AG04450 (cell line): ENCODE results near the gene ZFYVE19. TPM values are rescaled to one million over a fixed set of nuclear protein-coding genes. Genes with fewer than 3 reads are reported as not detected.

Experiments used
- CTCF ChIA-PET: fragments of 300-600, 350-600 bp; formaldehyde crosslinking; extraction: SDS; loops from one replicate; lab custom pipeline; 2022; ENCODE audit warnings: antibody characterized with exemption, inconsistent platforms; lab: Charles Lee
- POLR2A ChIA-PET: fragments of 350-600 bp; formaldehyde crosslinking; extraction: SDS; loops from one replicate; lab custom pipeline; 2021; ENCODE audit warnings: antibody characterized with exemption, inconsistent platforms; lab: Yijun Ruan, JAX
- DNase-seq: peaks from one replicate; pipeline ENCODE4 v3.0.0-alpha.2; 2011; ENCODE audit warnings: low read depth, low spot score
- H3K27ac ChIP-seq: one replicate; pipeline ENCODE4 v1.5.1; 2012; ENCODE audit warnings: low read depth, low read length, control low read depth
- H3K27me3 ChIP-seq: one replicate; pipeline ENCODE4 v1.6.0; 2012; ENCODE audit warnings: low read length; ENCODE audit not compliant: control insufficient read depth, insufficient read depth
- H3K4me3 ChIP-seq: 2 replicates; pipeline ENCODE4 v1.5.1; 2011; ENCODE audit warnings: mild to moderate bottlenecking, low read depth, low read length, control low read depth
- H3K9me3 ChIP-seq: 2 replicates; pipeline ENCODE4 v1.5.1; 2012; ENCODE audit warnings: low read length; ENCODE audit not compliant: control insufficient read depth, insufficient read depth
- polyA plus RNA-seq: library from polyadenylated mRNA; depleted of rRNA; stranded (reverse); fragments of >200 nt; gene quantifications from 2 replicates; pipeline ENCODE4 v1.2.3, GENCODE V29; 2011
- TF ChIP-seq, protein P1 (sequence below): IDR thresholded peaks from 2 replicates; pipeline ENCODE4 v1.5.1; 2011; ENCODE audit warnings: low read depth, low read length, control low read depth, inconsistent platforms

The ZFYVE19 gene
- polyA plus RNA-seq, 1 experiment = 15.6 TPM

DNA sequence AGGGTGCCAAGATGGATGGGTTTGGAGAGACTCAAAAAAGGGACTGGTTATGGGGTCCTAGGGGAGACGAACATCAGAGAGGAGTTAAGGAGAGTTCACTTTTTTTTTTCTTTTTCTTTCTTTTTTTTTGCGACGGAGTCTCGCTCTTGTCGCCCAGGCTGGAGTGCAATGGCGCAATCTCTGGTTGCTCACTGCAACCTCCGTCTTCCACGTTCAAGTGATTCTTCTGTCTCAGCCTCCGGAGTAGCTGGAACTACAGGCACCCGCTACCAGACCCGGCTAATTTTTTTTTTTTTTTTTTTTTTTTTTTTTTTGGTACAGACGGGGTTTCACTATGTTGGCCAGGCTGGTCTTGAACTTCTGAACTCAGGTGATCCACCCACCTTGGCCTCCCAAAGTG, 38.1 kb downstream of the ZFYVE19 start:
- Histone ChIP-seq H3K27me3 (peaks cover 38% of the 10 kb centered on the region), H3K9me3 (no peaks in the 10 kb centered on the region), H3K27ac (no peak overlapping the region), H3K4me3 (peak overlapping the region; percentile 39)
- POLR2A ChIA-PET = no interaction called here
- DNase-seq = no peak
- CTCF ChIA-PET = interaction anchor here (1.5 kb wide), 1 partner anchor 13 kb away, joined by 8 read pairs; no protein-coding TSS in a partner anchor
- TF ChIP-seq, protein P1, sequence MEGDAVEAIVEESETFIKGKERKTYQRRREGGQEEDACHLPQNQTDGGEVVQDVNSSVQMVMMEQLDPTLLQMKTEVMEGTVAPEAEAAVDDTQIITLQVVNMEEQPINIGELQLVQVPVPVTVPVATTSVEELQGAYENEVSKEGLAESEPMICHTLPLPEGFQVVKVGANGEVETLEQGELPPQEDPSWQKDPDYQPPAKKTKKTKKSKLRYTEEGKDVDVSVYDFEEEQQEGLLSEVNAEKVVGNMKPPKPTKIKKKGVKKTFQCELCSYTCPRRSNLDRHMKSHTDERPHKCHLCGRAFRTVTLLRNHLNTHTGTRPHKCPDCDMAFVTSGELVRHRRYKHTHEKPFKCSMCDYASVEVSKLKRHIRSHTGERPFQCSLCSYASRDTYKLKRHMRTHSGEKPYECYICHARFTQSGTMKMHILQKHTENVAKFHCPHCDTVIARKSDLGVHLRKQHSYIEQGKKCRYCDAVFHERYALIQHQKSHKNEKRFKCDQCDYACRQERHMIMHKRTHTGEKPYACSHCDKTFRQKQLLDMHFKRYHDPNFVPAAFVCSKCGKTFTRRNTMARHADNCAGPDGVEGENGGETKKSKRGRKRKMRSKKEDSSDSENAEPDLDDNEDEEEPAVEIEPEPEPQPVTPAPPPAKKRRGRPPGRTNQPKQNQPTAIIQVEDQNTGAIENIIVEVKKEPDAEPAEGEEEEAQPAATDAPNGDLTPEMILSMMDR = no peak

DNA sequence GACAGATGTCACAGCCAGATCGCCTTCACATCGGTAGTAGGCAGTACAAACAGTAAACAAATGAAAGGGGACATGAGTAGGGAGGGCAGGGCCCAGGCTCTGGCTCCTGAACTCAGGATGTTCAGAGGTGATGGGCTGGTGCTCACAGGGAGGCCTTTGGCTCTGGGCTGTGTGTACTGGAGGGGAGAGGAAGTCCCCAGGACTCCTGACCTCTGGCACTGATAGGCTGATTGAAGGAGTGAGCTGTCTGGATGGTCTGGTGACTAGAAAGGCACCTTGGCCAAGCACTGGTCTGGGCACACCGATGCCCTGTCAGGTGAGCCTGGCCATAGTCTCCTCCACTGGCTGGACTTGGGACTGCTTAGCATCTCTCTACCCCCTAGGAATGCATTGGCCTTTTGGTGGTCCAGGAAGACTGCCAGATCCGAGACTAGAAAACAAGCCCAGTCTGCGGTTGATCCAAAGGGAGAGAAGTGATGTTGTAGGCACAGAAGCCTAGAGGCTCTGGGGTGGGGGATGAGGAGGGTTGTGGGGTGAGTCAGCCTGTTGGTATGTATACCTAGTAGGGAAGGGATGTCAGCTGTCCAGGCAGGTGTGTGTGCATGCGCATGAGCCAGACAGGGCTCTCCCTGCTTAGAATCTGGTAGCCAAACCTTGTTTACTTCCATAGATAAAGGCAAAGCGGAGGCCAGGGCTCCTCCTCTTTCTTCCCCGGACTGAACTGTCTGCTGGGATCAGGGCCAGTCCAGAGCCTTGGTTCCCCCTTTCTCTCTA, 38.8 kb downstream of the ZFYVE19 start:
- TF ChIP-seq, protein P1 = no peak
- CTCF ChIA-PET = interaction anchor here (5.4 kb wide), 1 partner anchor 13 kb away, joined by 44 read pairs; no protein-coding TSS in a partner anchor
- Histone ChIP-seq H3K27me3 (peaks cover 43% of the 10 kb centered on the region), H3K4me3 (no peak overlapping the region), H3K27ac (no peak overlapping the region), H3K9me3 (no peaks in the 10 kb centered on the region)
- POLR2A ChIA-PET = no interaction called here
- DNase-seq = no peak

DNA sequence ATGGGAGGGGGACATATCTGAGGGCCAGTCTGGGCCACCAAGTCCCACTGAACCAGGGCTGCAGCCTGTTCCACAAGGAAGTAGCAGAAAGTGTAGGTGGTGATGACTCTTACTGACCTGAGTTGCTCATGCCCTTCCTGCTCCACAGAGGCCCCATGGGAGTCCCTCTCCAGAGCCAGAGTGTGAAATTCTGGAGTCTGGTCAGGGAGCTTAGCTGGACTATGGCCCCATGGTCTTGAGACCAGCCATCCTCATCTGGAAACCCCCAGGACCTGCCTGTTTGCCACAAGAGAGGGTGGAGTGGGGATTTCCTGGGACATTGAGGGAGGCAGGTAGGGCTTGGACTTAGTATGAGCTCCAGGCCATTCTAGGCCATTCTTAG, 39.9 kb downstream of the ZFYVE19 start:
- DNase-seq = no peak
- TF ChIP-seq, protein P1 = no peak
- ChIA-PET POLR2A (no interaction called here), CTCF (interaction anchor here (1.1 to 5.4 kb wide), 2 partner anchors 12 to 45 kb away, joined by 3 to 44 read pairs; no protein-coding TSS in a partner anchor)
- no peaks in the 10 kb centered on the region for H3K9me3 ChIP-seq
- peaks cover 41% of the 10 kb centered on the region for H3K27me3 ChIP-seq
- H3K27ac ChIP-seq = no peak overlapping the region
- H3K4me3 ChIP-seq = no peak overlapping the region

DNA sequence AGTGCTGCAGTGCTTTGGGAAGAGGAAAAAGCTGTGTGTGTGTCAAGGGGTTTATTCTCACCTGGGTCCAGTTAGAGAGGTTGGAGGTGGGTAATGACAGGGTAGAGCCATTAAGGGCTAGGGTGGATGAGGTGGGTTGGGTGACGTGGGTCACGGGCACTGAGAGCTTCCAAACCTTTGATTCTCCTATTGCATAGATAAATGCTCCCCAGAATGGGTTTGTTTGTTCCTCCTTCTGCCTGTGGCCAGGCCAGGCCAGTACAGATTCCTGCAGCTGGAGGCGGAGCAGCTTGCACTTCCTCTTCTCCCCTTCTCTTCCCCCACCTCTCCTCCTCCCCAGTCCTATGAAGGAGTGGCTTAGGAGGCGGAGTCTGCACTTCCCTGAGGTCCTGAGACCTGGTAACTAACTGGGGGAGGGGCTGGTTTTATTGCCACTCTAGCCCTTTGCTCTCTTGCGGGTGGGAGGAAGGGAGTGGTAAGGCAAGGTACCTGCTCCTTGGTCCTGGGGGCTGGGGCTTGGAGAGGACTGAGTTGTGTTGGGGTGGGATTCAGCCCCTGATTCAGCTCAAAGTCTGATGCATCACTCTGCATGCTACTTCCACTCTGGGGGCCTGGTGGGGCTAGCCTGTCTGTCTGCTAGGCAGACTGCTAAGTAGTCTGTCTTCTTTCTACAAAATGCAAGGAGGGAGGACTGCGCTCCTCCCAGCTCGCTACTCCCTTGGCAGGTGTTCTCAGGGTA, 40.5 kb downstream of the ZFYVE19 start:
- TF ChIP-seq, protein P1 = no peak
- no peaks in the 10 kb centered on the region for H3K9me3 ChIP-seq
- ChIA-PET CTCF (interaction anchor here (1.1 to 5.4 kb wide), 2 partner anchors 12 to 45 kb away, joined by 3 to 44 read pairs; no protein-coding TSS in a partner anchor), POLR2A (interaction anchor here (0.6 kb wide), 1 partner anchor 136 kb away, joined by 3 read pairs; no protein-coding TSS in a partner anchor)
- H3K4me3 ChIP-seq = no peak overlapping the region
- peaks cover 43% of the 10 kb centered on the region for H3K27me3 ChIP-seq
- H3K27ac ChIP-seq = no peak overlapping the region
- DNase-seq = no peak
